ENCODE measurements around the gene PRRC1.
A peak's percentile ranks its signal among the peaks of the same experiment; 100 is the strongest.

The PRRC1 gene

GRCh38 chr5:127581450-127581849, 64.0 kb downstream of the PRRC1 start:
- ATAC-seq (no peak), DNase-seq (no peak)

- no peak for DNase-seq
- no peak for ATAC-seq
Observed at GRCh38 chr5:127582773-127583370, 65.4 kb downstream of the PRRC1 start.

DNA sequence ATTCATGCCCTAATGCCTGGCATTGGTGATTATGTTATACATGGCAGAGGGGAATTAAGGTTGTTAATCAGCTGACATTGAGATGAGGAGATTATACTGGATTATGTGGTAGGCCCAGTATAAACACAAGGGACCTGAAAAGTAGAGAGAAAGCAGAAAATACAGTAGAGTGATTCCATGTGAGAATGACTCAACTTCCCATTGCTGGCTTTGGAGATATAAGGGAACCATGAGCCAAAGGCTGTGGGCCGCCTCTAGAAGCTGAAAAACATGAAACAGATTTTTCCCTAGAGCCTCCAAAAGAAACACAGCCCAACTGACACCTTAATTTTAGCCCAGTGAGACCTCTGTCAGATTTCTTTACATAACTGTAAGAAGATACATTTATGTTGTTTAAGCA, 66.4 kb downstream of the PRRC1 start:
- DNase-seq (no peak), ATAC-seq (no peak)

GRCh38 chr5:127585661-127586060, 68.2 kb downstream of the PRRC1 start:
- DNase-seq = no peak
- no peak for ATAC-seq

GRCh38 chr5:127586066-127586770, 68.8 kb downstream of the PRRC1 start:
- no peak for DNase-seq

GRCh38 chr5:127586811-127587210, 69.4 kb downstream of the PRRC1 start:
- DNase-seq = no peak
- peak; percentile 45 for ATAC-seq

More at GRCh38 chr5:127586066-127586770, 68.8 kb downstream of the PRRC1 start:
- peak; percentile 20 for ATAC-seq

DNA sequence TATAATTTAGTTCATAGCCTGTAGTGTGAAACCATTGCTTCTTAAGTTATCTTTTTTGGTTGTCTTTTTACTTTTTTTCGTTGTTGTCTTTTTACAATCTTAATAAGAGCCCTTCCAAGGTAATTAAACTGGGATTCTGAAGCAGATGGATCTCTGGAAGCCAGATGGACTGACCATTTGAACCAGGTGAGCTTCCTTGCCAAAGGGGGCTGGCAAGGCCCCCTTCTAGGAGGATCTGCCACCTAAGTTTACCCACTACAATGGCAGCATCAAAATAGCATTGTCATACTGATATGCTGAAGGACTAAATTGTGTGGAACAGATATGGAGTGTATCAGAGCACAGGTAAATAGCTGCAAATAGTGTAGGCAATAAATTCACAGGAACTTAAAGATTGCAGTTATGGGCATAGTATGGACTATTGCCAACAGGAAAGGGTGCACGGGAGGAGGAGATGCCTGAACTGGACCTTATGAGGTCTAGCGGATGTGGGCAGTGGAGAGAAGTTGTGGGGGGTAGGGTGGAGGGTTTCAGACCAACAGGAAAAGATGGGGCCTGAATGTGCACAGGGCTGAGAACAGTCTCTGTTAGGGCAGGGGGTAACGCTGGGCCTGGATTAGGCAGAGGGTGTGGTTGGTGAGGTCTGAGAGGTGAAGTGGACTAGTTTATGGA, 69.9 kb downstream of the PRRC1 start:
- DNase-seq = no peak
- ATAC-seq = no peak

DNA sequence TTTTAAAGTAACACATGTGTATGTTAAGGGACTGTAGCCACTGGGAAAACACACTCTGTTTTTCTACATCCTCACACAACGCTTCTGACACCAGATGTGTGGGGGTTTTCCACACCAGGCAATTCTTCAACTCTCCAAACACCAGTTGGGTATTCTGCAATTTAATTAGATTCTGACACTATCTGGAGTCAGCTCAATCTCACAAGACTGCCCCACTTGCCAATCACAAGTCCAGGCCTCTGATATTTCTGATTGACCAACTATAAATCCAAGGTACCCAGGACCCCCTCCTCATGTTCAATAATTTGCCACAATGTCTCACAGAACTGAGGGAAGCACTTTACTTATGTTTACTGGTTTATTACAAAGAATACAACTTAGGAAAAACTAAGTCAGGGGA, 70.9 kb downstream of the PRRC1 start:
- DNase-seq = no peak
- no peak for ATAC-seq

DNA sequence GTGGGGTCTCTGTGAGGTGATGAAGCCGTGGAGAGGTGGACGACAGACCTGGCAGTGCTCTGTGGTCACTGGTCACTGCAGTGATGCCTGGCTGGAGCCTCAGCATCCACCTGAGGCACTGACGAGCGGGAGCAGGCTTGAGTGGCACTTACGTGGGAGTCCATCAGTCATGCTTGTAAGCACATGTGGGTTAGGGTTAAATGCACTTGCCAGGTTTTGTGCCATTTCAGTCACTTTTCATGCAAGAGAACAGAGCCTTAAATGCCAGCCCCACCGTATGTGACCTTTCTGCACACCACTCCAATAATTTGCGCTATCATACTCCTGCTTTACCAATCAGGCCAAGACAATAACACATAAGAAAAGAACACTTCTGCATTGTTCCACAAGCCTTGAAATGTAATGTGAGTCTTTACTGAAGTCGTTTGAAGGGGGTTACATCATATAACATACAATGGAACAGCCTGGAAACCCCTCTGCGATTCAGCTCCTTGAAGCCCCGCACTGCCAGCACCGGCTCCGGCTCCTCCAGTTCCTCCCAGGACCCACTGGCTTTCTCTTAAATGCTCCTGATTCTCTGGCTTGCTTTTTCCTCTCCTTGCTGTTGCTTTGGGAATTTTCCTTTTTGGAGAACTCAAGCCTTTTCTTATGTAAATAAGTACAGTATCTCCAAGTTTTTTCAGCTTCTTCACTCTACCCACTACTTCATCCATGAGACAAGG, 72.0 kb downstream of the PRRC1 start:
- DNase-seq (no peak), ATAC-seq (no peak)

DNA sequence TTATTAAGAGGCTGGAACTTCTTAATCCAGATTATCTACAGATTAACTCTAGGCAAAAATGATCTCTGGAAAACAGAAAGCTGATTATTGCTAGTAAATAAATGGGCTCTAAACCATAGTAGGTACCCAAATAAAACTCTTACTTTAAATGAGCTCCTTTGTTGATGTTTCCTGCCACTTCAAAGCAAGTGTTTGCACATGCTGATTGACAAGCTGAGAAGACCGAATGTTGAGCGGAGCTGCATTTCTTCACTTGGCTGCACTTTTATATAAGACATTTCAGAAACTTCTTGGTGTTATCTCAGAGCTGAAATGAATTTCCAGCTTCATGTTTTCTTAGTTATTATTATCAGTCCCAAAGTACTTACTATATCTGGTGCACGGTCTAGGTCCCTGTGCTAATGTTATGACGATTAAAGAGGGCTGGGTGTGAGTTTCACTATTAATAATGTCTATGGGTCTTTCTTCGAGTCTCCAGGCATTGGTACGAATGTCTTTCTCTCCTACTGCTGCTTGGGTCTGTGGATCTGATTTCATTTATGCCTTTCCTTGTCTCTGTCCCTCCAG, 72.8 kb downstream of the PRRC1 start:
- peak; percentile 37 for ATAC-seq

GRCh38 chr5:127595484-127596368, 78.3 kb downstream of the PRRC1 start:
- DNase-seq (no peak), ATAC-seq (no peak)

More for the DNA sequence above, 72.8 kb downstream of the PRRC1 start:
- DNase-seq = no peak

GRCh38 chr5:127596501-127596900, 79.1 kb downstream of the PRRC1 start:
- DNase-seq = no peak
- no peak for ATAC-seq

GRCh38 chr5:127599320-127599719, 81.9 kb downstream of the PRRC1 start:
- no peak for DNase-seq
- ATAC-seq = no peak

- no peak for ATAC-seq
- no peak for DNase-seq
Observed at GRCh38 chr5:127599847-127600246, 82.4 kb downstream of the PRRC1 start.

- DNase-seq (no peak), ATAC-seq (no peak)
Observed at GRCh38 chr5:127601111-127601510, 83.7 kb downstream of the PRRC1 start.

DNA sequence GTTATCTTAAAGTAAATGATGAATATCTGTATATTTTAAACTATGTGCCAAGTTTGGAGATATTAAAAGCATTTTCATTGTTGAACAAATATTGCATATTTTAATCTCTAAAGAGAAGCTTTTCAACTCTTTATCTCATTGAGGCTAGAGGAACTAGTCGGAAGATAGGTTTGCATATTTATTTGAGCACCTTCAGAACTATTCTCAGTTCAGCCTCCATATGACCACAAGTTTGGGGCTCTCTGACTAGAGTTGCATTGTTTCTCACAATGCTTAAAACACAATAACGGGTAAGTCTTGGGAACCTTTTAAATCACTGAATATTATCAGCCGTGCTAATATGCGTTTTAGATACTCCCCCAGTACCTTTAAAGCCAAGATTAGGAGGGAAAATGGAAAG, 84.2 kb downstream of the PRRC1 start:
- DNase-seq (no peak), ATAC-seq (no peak)

GRCh38 chr5:127602481-127602880, 85.0 kb downstream of the PRRC1 start:
- no peak for ATAC-seq
- no peak for DNase-seq

DNA sequence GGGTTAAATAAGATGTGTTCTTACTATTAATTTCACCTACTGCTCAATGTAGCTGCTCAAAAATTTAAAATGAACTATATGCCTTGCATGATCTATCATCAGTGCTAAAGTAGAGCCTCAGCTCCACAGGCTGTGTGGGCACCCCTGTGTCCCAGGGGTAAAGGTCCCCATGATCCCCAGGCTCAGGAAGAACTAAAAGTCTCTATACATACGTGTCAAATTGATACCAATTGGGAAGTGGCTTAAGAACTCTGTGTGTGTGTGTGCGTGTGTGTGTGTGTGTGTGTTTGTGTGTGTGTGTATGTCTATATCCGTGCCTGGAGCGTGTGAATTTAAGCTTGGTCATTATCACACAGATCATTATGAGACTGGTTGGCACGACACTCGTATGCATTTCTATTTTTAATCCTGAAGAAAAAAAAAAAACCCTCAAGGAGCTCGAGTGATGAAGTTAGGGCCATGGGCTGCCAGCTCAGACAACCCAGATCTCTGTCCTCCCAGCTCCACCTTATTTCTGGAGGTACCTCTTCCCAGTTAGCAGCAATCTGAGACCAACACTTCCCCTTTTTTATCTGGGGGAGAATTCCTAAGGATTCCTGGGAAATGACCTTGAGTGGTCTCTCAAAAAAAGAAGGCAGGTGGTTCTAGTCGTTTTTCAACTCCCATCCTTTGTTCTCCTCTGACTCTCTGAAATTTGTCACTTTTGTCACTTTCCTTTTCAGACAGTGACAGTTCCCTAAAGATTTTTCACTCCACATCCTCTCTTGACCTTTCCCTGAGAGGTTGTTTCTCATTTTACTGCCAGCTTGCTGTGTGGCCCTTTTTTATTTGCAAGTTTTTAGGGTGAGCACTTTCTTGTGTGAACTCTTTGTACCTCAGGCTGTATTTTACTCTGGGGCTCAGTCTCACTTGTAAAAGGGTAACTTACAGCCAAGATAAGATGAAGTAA, 85.7 kb downstream of the PRRC1 start:
- ATAC-seq (no peak), DNase-seq (no peak)
